Dendritic cell treated with granulocyte-macrophage colony-stimulating factor and Interleukin-4, amounts not matched to agents 40 ng/mL and 50 ng/mL, for 4 days (primary cell): ENCODE measurements around the gene OTUD5.
"Not testable (repeated sequence)": the region's sequence is repeated elsewhere in the genome, so short reads cannot be mapped to it uniquely, and the experiment has no call there.

Experiments
- H3K27ac Mint-ChIP-seq: one replicate; pipeline ENCODE4 v1.8.0; 2022; ENCODE audit warnings: mild to moderate bottlenecking, mixed read lengths
- H3K27me3 Mint-ChIP-seq: one replicate; pipeline ENCODE4 v1.8.0; 2022; ENCODE audit warnings: mild to moderate bottlenecking, mixed read lengths
- H3K36me3 Mint-ChIP-seq: one replicate; pipeline ENCODE4 v1.8.0; 2022; ENCODE audit warnings: low read depth, mixed read lengths
- H3K4me1 Mint-ChIP-seq: one replicate; pipeline ENCODE4 v1.8.0; 2022; ENCODE audit warnings: low read depth, mixed read lengths
- H3K4me3 Mint-ChIP-seq: one replicate; pipeline ENCODE4 v1.8.0; 2022; ENCODE audit warnings: mild to moderate bottlenecking, moderate library complexity, mixed read lengths
- H3K9me3 Mint-ChIP-seq: one replicate; pipeline ENCODE4 v1.8.0; 2022; ENCODE audit warnings: mixed read lengths
- intact Hi-C: fragments of 100-400 bp; cut with micrococcal nuclease; formaldehyde crosslinking; loops from one replicate; pipeline ENCODE4 v1.15.0; 2022

The OTUD5 gene

GRCh38 chrX:48981178-48981577 lies 23.8 kb upstream of the OTUD5 start:
- Mint-ChIP-seq H3K9me3 (no peaks in the 10 kb centered on the region), H3K36me3 (peaks cover 95% of the 10 kb centered on the region), H3K27me3 (no peaks in the 10 kb centered on the region), H3K4me3 (no peak overlapping the region), H3K27ac (no peak overlapping the region), H3K4me1 (peaks cover 7% of the 10 kb centered on the region)
- intact Hi-C loops, result loop anchor here (10.0 kb wide), 1 partner anchor 54 kb away; no protein-coding TSS in a partner anchor

DNA sequence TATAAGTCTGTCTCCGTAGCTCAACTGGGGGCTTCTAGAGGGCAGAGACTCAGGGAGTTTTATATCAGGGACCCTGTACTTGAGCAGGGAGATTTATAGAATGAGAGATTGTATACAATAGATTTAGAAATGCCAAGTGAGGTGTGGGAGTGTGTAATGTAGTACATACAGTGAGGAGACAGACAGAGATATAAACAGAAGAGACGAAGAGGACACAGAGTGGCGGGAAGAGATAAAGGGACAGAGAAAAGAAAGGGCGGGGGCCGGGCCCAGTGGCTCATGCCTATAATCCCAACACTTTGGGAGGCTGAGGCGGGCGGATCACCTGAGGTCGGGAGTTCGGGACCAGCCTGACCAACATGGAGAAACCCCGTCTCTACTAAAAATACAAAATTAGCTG lies 22.9 kb upstream of the OTUD5 start:
- H3K27me3 Mint-ChIP-seq, H3K4me1 Mint-ChIP-seq, H3K4me3 Mint-ChIP-seq, H3K9me3 Mint-ChIP-seq: not testable (repeated sequence)
- H3K27ac Mint-ChIP-seq, result peak overlapping the region; percentile 14
- intact Hi-C loops, result loop anchor here (10.0 kb wide), 1 partner anchor 54 kb away; no protein-coding TSS in a partner anchor
- H3K36me3 Mint-ChIP-seq, result peaks cover 95% of the 10 kb centered on the region

GRCh38 chrX:48978226-48978625 lies 20.8 kb upstream of the OTUD5 start:
- H3K27ac Mint-ChIP-seq, result no peak overlapping the region
- H3K36me3 Mint-ChIP-seq, result peaks cover 97% of the 10 kb centered on the region
- no peak overlapping the region for H3K4me3 Mint-ChIP-seq
- intact Hi-C loops, result no loop called here
- H3K4me1 Mint-ChIP-seq, result peaks cover 3% of the 10 kb centered on the region
- H3K27me3 Mint-ChIP-seq, result no peaks in the 10 kb centered on the region
- no peaks in the 10 kb centered on the region for H3K9me3 Mint-ChIP-seq

- no peak overlapping the region for H3K4me3 Mint-ChIP-seq
- H3K9me3 Mint-ChIP-seq, result no peaks in the 10 kb centered on the region
- H3K27me3 Mint-ChIP-seq, result peaks cover 7% of the 10 kb centered on the region
- intact Hi-C loops, result no loop called here
- peaks cover 23% of the 10 kb centered on the region for H3K4me1 Mint-ChIP-seq
- H3K36me3 Mint-ChIP-seq, result peaks cover 81% of the 10 kb centered on the region
- H3K27ac Mint-ChIP-seq, result peak overlapping the region; percentile 8
Measured at GRCh38 chrX:48976086-48976485, 18.7 kb upstream of the OTUD5 start.

DNA sequence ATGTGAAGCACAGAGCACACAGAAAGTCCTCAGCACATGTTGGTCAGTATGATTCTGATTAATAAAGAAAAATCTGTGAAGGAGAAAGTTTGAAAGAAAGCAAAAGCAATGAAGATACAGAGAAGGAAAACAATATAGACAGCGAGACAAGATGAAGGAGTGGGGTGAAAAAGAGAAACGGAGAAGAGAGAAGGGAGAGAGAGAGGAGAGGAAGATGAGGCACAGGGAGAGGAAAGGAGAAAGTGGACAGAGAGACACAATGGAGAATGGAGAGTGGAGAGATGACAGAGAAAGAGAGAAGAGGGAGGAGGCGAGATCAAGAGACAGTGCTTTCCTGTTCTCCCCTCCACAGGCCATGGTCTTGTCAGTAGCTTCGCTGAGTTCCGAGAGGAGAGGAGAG lies 18.1 kb upstream of the OTUD5 start:
- Mint-ChIP-seq H3K27me3 (peaks cover 9% of the 10 kb centered on the region), H3K27ac (peak overlapping the region; percentile 8), H3K36me3 (peaks cover 76% of the 10 kb centered on the region), H3K4me1 (peaks cover 25% of the 10 kb centered on the region), H3K4me3 (no peak overlapping the region), H3K9me3 (no peaks in the 10 kb centered on the region)
- intact Hi-C loops, result no loop called here

DNA sequence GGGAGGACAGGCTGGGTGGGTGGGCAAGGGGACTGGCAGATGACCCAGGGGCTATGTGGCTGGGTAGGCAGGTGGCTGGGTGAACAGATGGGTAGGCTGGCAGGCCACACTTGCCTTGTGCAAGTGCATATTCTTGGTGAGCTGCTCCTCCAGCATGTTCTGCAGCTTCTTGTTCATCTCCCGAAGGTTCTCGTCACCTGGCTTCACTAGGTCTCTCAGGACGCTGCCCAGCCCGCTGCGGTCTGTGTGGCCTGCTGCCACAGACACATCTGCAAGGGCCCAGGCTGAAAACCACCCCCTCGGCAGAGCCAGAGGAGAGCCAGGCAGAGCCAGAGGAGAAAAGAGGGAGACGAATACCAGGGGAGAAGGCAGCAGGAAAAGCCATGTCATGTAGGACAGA lies 17.6 kb upstream of the OTUD5 start:
- no peak overlapping the region for H3K4me3 Mint-ChIP-seq
- H3K27ac Mint-ChIP-seq, result peak overlapping the region; percentile 8
- intact Hi-C loops, result no loop called here
- peaks cover 71% of the 10 kb centered on the region for H3K36me3 Mint-ChIP-seq
- H3K9me3 Mint-ChIP-seq, result no peaks in the 10 kb centered on the region
- H3K4me1 Mint-ChIP-seq, result peaks cover 25% of the 10 kb centered on the region
- H3K27me3 Mint-ChIP-seq, result peaks cover 13% of the 10 kb centered on the region

DNA sequence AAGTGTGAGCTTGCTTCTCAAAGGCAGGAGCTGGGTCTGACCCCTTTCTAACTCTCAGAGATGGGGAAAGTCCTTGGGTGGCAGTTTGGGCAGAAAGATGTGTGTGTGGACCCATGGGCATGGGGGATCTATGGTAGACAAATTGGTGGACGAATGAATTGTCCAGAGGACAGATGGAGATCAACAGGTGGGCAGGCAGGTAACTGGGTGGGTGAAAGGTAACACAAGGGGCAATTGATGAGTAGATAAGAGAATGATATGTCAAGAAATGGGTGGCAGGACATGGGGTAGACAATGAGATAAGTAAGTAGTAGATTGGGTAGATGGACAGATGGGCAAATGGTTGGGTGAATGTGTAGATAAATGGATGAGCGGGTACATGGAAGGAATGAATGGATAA lies 17.2 kb upstream of the OTUD5 start:
- Mint-ChIP-seq H3K36me3 (peaks cover 66% of the 10 kb centered on the region), H3K27ac (no peak overlapping the region), H3K4me1 (peaks cover 25% of the 10 kb centered on the region), H3K4me3 (no peak overlapping the region), H3K9me3 (no peaks in the 10 kb centered on the region), H3K27me3 (peaks cover 13% of the 10 kb centered on the region)
- intact Hi-C loops, result no loop called here

GRCh38 chrX:48974033-48974432 lies 16.6 kb upstream of the OTUD5 start:
- H3K27me3 Mint-ChIP-seq, result peaks cover 13% of the 10 kb centered on the region
- intact Hi-C loops, result no loop called here
- H3K9me3 Mint-ChIP-seq, result no peaks in the 10 kb centered on the region
- peaks cover 64% of the 10 kb centered on the region for H3K36me3 Mint-ChIP-seq
- H3K4me3 Mint-ChIP-seq, result no peak overlapping the region
- H3K27ac Mint-ChIP-seq, result no peak overlapping the region
- peaks cover 25% of the 10 kb centered on the region for H3K4me1 Mint-ChIP-seq

DNA sequence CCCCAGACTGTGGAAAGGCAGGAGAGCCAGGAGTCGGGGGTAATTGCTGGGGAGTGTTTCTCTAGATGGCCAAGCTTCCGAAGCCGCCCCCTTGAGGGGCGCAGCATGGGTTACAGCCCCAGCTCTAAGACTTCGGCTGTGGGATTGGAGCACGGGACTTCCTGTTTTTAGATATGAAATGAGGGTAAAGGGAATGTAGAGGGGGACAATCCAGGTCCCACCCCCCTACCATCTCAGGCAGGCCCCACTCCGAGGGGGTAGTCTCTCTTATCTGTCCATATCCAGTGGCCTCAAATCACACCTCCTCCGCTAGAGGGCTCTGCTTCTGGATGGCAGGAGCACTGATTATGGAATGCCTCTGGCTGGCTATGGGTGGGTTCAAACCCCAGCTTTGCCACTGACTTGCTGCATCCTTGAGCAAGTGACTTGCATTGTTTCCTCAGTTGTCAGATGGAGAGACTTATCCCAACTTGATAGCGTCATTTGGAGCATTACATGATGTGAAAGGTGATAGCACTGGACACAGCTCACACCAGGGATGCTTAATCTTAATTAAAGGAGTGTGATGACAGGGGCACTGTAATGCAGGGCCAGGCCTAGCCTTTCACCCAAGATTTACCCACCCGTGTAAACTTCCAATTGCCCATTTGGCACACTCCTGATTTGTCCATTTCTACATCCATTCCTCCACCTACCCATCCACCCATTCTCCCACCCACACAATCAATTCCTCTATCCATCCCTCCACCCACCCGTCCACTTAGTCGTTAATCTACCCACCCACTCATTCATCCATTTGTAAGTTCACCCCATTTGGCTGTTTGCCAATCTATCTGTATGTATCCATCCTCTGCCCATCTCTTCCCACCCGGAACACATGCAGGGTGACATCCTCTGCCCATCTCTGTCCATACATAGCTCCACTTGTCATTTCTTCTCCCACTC lies 15.1 kb upstream of the OTUD5 start:
- H3K4me3 Mint-ChIP-seq, result peak overlapping the region; percentile 27
- intact Hi-C loops, result no loop called here
- H3K9me3 Mint-ChIP-seq, result no peaks in the 10 kb centered on the region
- H3K27ac Mint-ChIP-seq, result no peak overlapping the region
- H3K4me1 Mint-ChIP-seq, result peaks cover 25% of the 10 kb centered on the region
- H3K36me3 Mint-ChIP-seq, result peaks cover 48% of the 10 kb centered on the region
- H3K27me3 Mint-ChIP-seq, result peaks cover 13% of the 10 kb centered on the region

DNA sequence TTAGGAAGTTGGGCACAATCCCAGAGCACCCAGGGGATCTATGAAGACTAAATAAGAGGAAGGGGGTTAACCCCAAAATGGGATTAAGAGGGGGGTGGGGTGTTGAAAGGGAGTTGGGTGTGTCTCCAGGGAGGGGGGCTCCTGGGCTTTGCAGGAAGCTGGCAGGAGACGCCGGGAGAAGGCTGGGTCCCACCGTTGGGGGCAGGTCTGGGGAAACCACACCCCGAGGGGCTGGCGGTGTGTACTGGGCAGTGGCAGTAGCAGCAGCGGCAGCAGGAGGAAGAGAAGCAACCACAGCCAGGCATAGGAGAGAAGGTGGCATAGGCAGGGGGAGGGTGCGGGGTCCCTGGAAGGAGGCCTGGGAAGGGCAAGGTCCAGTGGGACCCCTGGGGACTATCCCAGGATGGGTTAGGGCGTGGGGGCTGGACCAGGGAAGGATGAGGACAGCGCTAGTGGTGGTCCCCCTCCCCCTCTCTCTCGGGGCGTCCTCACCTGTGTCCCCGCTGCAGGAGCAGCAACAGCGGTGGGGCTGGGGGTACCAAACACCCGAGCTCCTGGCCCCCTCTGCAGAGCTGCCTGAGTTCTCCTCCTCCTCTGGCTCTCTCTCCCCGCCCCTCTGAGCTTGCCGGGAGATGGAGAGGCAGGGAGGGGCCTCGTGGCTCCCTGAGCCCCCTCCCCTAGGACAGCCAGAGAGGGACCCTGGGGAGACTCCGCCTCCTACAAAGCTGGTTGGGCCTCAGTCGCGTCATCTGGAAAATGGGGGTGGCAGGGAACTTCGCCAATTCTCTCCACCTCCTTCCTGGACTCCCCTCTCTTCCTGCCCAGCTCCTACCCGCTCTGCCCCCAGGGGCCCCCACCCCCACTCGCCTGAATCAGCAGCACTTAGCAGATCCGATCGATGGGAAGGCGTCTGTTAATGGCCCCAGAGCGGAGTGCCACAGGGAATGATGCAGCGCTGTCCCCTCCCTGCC lies 14.1 kb upstream of the OTUD5 start, which contains the start of gene KCND1:
Gene KCND1 (minus strand): TSS at position 596 of the 971 bp plus-strand sequence. CDS start 1,573 bp downstream, outside the sequence.
- Mint-ChIP-seq H3K4me3 (peak within 1 kb of the TSS; percentile 27), H3K4me1 (peaks cover 25% of the 10 kb centered on the region)
- intact Hi-C loops, result no loop called here

DNA sequence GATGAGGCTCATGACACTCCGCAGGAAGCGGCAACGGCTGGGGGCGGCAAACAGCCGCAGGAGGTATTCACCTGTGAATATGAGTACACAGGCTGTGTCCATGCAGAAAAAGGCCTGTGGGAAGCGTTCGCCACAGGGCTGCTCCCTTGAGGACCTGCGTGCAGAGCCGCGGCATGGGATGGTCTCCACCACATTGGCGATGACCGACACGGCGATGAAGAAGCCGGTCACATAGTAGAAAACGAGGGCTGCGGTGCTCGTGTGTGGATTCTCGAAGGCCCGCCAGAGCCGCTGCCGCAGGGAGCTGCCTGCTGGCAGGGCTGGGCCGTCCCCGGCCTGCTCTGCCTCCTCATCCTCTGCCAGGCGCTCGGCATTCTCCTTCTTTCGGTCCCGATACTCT lies 12.1 kb upstream of the OTUD5 start:
- peaks cover 25% of the 10 kb centered on the region for H3K4me1 Mint-ChIP-seq
- intact Hi-C loops, result no loop called here
- H3K36me3 Mint-ChIP-seq, result peaks cover 18% of the 10 kb centered on the region
- peaks cover 13% of the 10 kb centered on the region for H3K27me3 Mint-ChIP-seq
- no peak overlapping the region for H3K27ac Mint-ChIP-seq
- no peaks in the 10 kb centered on the region for H3K9me3 Mint-ChIP-seq
- no peak overlapping the region for H3K4me3 Mint-ChIP-seq

More for the DNA sequence above, 14.1 kb upstream of the OTUD5 start, which contains the start of gene KCND1:
- no peaks in the 10 kb centered on the region for H3K9me3 Mint-ChIP-seq
- peak within 1 kb of the TSS; percentile 21 for H3K27ac Mint-ChIP-seq
- H3K36me3 Mint-ChIP-seq, result peaks cover 39% of the 10 kb centered on the region
- H3K27me3 Mint-ChIP-seq, result peaks cover 13% of the 10 kb centered on the region

DNA sequence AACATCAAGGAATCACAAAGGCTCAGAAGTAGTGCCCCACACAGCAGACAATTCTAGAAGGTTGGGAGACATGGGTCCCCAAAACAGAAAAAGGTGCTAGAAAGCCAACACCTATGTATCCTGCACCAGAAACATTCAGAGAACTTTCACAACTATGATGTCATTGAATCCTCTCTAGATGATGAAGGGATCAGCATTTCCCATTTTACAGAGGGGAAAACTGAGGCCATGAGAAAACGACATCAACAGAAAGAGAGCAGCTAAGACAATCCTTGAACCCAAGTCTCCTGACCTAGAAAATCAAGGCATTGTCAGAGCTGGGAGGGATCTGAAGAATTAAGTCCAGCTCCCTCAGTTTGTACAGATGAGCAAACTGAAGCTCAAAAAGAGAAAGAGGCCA lies 11.0 kb upstream of the OTUD5 start:
- no peak overlapping the region for H3K27ac Mint-ChIP-seq
- H3K4me3 Mint-ChIP-seq, result no peak overlapping the region
- intact Hi-C loops, result no loop called here
- no peaks in the 10 kb centered on the region for H3K9me3 Mint-ChIP-seq
- H3K27me3 Mint-ChIP-seq, result peaks cover 13% of the 10 kb centered on the region
- H3K36me3 Mint-ChIP-seq, result peaks cover 7% of the 10 kb centered on the region
- H3K4me1 Mint-ChIP-seq, result peaks cover 24% of the 10 kb centered on the region

- no peak overlapping the region for H3K4me3 Mint-ChIP-seq
- H3K9me3 Mint-ChIP-seq, result no peaks in the 10 kb centered on the region
- H3K27ac Mint-ChIP-seq, result no peak overlapping the region
- H3K27me3 Mint-ChIP-seq, result peaks cover 13% of the 10 kb centered on the region
- no peaks in the 10 kb centered on the region for H3K36me3 Mint-ChIP-seq
- peaks cover 11% of the 10 kb centered on the region for H3K4me1 Mint-ChIP-seq
- intact Hi-C loops, result no loop called here
Measured at GRCh38 chrX:48966796-48967579, 9.6 kb upstream of the OTUD5 start.
